DOHH2 (cell line): ENCODE results near the gene RETREG2.

Experiments used
- H3F3A ChIP-seq: fragments of 200-600 bp; sonication (generic), shearing (Covaris generic); 2 replicates; pipeline ENCODE4 v1.6.0; 2016; ENCODE audit warnings: antibody characterized with exemption, mild to moderate bottlenecking; ENCODE audit not compliant: control insufficient read depth, insufficient read depth
- H3K27ac ChIP-seq: fragments of 200-600 bp; sonication (generic); 2 replicates; pipeline ENCODE4 v1.5.1; 2014; ENCODE audit warnings: low read depth, mild to moderate bottlenecking, low read length, moderate library complexity
- H3K27me3 ChIP-seq: fragments of 200-600 bp; sonication (generic); 2 replicates; pipeline ENCODE4 v1.6.1; 2014; ENCODE audit warnings: mild to moderate bottlenecking, low read length, mixed read lengths; ENCODE audit not compliant: control insufficient read depth
- H3K36me3 ChIP-seq: fragments of 200-600 bp; sonication (generic); 2 replicates; pipeline ENCODE4 v1.6.1; 2014; ENCODE audit warnings: mild to moderate bottlenecking, low read length, moderate library complexity, mixed read lengths; ENCODE audit not compliant: control insufficient read depth
- H3K4me1 ChIP-seq: fragments of 200-600 bp; sonication (generic); 2 replicates; pipeline ENCODE4 v1.6.1; 2014; ENCODE audit warnings: mild to moderate bottlenecking, low read length, mixed read lengths; ENCODE audit not compliant: control insufficient read depth
- H3K4me2 ChIP-seq: fragments of 200-600 bp; sonication (generic); 2 replicates; pipeline ENCODE4 v1.6.0; 2014; ENCODE audit warnings: mild to moderate bottlenecking, low read length, moderate library complexity
- H3K4me3 ChIP-seq: fragments of 200-600 bp; sonication (generic); 2 replicates; pipeline ENCODE4 v1.5.1; 2014; ENCODE audit warnings: mild to moderate bottlenecking, low read length, mixed read lengths
- H3K79me2 ChIP-seq: fragments of 200-600 bp; sonication (generic); 2 replicates; pipeline ENCODE4 v1.6.1; 2014; ENCODE audit warnings: mild to moderate bottlenecking, low read length, mixed read lengths; ENCODE audit not compliant: control insufficient read depth
- H3K9me2 ChIP-seq: fragments of 200-600 bp; sonication (generic); replicated peaks from 2 replicates; pipeline ENCODE4 v1.6.1; 2014; ENCODE audit warnings: mild to moderate bottlenecking, low read length, mixed read lengths; ENCODE audit not compliant: control insufficient read depth
- H3K9me3 ChIP-seq: fragments of 200-600 bp; sonication (generic); 2 replicates; pipeline ENCODE4 v1.6.1; 2014; ENCODE audit warnings: antibody characterized with exemption, low read length, mixed read lengths; ENCODE audit not compliant: control insufficient read depth, insufficient read depth
- H4K20me1 ChIP-seq: fragments of 200-600 bp; sonication (generic); 2 replicates; pipeline ENCODE4 v1.6.0; 2014; ENCODE audit warnings: low read depth, mild to moderate bottlenecking, antibody characterized with exemption, low read length, moderate library complexity; ENCODE audit not compliant: control insufficient read depth, insufficient read depth
- EZH2phosphoT487 ChIP-seq: fragments of 200-600 bp; sonication (generic); IDR thresholded peaks from 2 replicates; pipeline ENCODE4 v1.6.1; 2017; ENCODE audit warnings: borderline replicate concordance, mild to moderate bottlenecking, antibody characterized with exemption, low read length, moderate library complexity, mixed read lengths
- TF ChIP-seq, protein P1 (sequence below): fragments of 200-600 bp; sonication (generic); IDR thresholded peaks from one replicate; pipeline ENCODE4 v1.5.1; 2014; ENCODE audit warnings: antibody characterized with exemption, mild to moderate bottlenecking, low read depth, low read length; ENCODE audit not compliant: poor library complexity, severe bottlenecking

RETREG2 gene

DNA sequence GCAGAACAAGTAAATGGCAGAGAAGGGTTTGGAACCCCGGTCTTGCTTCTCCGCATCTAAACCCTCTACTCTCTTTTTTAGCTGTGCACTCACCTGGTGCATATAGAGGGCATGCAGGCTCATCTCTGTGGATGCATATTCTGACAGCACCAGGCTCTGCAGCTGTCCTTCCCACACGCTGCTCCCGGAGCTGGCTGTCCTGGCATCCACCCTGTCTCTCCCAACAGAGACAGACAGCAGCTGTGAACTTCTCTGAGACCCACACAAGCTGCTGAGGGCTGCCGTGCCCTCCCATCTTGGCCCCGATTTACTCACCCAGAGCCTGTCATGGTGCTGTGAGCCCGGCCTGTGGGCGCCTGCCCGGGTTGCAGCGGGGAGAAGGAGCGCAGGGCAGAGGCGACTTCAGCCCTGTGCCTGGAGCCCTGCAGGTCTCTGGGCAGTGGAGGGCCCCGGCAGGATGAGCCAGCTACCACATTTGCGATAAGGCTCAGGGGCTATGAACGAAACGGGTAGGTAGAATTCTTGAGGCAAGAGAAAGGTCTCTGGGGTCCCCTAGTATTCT lies 44.0 kb downstream of the RETREG2 start:
- no peak overlapping the region for H3K4me3 ChIP-seq
- no peak for TF ChIP-seq EZH2phosphoT487
- TF ChIP-seq, protein P1, sequence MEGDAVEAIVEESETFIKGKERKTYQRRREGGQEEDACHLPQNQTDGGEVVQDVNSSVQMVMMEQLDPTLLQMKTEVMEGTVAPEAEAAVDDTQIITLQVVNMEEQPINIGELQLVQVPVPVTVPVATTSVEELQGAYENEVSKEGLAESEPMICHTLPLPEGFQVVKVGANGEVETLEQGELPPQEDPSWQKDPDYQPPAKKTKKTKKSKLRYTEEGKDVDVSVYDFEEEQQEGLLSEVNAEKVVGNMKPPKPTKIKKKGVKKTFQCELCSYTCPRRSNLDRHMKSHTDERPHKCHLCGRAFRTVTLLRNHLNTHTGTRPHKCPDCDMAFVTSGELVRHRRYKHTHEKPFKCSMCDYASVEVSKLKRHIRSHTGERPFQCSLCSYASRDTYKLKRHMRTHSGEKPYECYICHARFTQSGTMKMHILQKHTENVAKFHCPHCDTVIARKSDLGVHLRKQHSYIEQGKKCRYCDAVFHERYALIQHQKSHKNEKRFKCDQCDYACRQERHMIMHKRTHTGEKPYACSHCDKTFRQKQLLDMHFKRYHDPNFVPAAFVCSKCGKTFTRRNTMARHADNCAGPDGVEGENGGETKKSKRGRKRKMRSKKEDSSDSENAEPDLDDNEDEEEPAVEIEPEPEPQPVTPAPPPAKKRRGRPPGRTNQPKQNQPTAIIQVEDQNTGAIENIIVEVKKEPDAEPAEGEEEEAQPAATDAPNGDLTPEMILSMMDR: no peak
- H3F3A ChIP-seq: no peaks in the 10 kb centered on the region
- no peaks in the 10 kb centered on the region for H3K27me3 ChIP-seq
- no peaks in the 10 kb centered on the region for H3K9me2 ChIP-seq
- H3K27ac ChIP-seq: no peak overlapping the region
- no peak overlapping the region for H3K4me2 ChIP-seq
- H4K20me1 ChIP-seq: no peaks in the 10 kb centered on the region
- H3K9me3 ChIP-seq: no peaks in the 10 kb centered on the region
- peaks cover 68% of the 10 kb centered on the region for H3K36me3 ChIP-seq
- H3K79me2 ChIP-seq: peaks cover 12% of the 10 kb centered on the region
- H3K4me1 ChIP-seq: peaks cover 21% of the 10 kb centered on the region

DNA sequence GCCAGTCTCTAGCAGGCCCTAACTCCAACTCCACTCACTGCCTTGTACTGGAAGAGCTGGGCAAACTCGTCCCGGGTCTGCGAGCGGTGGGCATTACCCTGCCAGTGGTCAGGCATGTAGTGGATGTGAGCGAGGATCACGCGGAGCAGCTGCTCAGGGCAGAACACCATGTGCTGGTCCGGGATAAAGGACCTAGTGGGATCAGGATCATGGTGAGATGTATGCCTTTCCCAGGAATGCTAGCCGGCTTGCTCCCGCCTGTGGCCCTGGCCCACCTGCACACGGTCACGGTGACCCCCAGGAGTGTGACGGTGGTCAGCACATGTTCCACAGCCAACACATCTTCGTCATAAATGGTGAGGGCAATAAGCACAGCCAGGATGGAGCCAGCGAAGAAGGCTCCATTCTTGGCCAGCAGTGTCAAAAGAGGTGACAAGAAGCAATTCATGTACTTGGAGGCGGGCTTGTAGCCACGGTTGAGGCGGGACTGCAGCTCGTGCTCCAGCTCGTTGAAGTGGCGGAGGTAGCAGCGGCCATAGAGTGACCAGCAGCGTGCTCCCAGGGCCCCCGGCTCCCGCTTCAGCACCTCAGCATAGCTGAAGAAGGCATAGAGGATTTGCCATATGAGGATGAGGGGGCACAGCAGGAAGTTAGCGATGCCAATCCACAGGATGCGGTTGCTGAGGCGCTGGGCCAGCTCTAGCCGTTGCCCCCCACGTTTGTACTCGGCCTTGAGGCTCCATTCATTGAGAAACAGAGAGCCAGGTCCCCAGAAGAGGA lies 45.9 kb downstream of the RETREG2 start:
- H3K27ac ChIP-seq: no peak overlapping the region
- H3F3A ChIP-seq: no peaks in the 10 kb centered on the region
- no peaks in the 10 kb centered on the region for H3K27me3 ChIP-seq
- peaks cover 16% of the 10 kb centered on the region for H3K4me1 ChIP-seq
- peaks cover 21% of the 10 kb centered on the region for H3K79me2 ChIP-seq
- H3K9me2 ChIP-seq: no peaks in the 10 kb centered on the region
- peaks cover 78% of the 10 kb centered on the region for H3K36me3 ChIP-seq
- no peaks in the 10 kb centered on the region for H4K20me1 ChIP-seq
- no peak overlapping the region for H3K4me3 ChIP-seq
- H3K9me3 ChIP-seq: no peaks in the 10 kb centered on the region
- H3K4me2 ChIP-seq: no peak overlapping the region
- TF ChIP-seq, protein P1: no peak
- no peak for TF ChIP-seq EZH2phosphoT487

DNA sequence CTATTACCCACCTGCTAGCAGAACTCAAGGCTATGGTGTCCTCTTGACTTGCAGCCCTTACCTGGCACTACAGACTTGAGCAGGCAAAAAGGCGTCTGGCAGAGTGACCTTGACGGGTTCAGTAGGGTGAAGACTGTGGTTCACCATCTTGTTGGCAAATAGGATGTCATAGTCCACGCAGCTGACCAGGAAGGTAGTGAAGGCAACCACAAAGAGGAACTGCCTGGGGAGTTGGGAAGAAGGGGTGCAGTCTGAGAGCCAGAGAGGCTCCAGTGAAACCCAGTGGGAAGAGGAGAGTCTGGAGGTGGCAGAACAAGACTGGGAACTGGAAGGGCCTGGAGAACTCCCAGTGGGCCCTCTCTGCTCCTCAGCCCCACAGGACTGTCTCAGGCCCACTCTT lies 47.3 kb downstream of the RETREG2 start:
- H4K20me1 ChIP-seq: no peaks in the 10 kb centered on the region
- H3F3A ChIP-seq: no peaks in the 10 kb centered on the region
- peaks cover 12% of the 10 kb centered on the region for H3K4me1 ChIP-seq
- H3K27me3 ChIP-seq: no peaks in the 10 kb centered on the region
- no peaks in the 10 kb centered on the region for H3K9me3 ChIP-seq
- H3K27ac ChIP-seq: no peak overlapping the region
- TF ChIP-seq, protein P1: no peak
- no peak for TF ChIP-seq EZH2phosphoT487
- no peaks in the 10 kb centered on the region for H3K9me2 ChIP-seq
- H3K36me3 ChIP-seq: peaks cover 68% of the 10 kb centered on the region
- no peak overlapping the region for H3K4me3 ChIP-seq
- H3K79me2 ChIP-seq: peaks cover 29% of the 10 kb centered on the region
- no peak overlapping the region for H3K4me2 ChIP-seq
